OCI-LY3 (cell line): ENCODE measurements around the gene RPS21.

ENCODE experiments used
- EZH2phosphoT487 ChIP-seq: fragments of 200-600 bp; shearing (Covaris generic); IDR thresholded peaks from 2 replicates; pipeline ENCODE4 v1.6.1; 2018; ENCODE audit warnings: antibody characterized with exemption, mixed run types, low read depth
- TF ChIP-seq, protein P1 (sequence below): fragments of 200-600, 300-600 bp; sonication (generic); IDR thresholded peaks from 2 replicates; pipeline ENCODE4 v1.5.1; 2014; ENCODE audit warnings: antibody characterized with exemption, low read length, low read depth

DNA sequence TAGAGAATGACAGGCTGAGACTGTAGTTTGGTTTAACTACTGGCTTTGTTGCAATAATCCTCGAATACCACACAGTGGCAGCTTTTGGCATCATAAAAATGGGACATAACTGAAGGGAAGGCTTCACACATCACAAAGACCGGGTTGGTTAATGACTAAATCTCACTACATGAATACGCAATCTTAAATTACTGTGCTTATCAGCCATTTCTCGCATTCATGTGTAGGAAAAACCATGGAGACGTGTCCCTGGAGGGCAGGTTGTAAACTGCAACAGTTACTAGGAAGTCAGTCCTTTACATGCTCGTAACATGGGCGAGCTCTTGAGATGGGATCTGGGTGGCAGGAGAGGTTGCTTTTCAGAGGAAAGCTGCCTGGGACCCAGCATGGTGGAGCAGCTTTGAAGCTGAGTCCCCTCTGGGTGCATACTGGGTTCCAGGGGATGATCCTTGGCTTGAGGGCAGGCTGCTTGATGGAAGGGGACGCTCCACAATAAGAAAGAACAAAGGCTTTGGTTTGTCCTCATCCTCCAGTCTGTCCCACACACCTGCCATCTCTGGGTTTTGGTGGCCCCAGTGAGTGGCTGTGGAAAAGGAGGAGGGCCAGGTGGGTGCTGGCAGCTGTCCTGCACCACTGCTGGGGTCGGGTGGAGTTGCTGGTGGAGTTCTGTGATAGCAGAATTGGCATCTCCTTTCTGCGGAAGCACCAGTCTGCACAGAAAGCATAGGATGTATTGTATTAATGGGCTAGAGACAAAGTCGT is 2.1 kb downstream of the RPS21 start:
- TF ChIP-seq, protein P1, sequence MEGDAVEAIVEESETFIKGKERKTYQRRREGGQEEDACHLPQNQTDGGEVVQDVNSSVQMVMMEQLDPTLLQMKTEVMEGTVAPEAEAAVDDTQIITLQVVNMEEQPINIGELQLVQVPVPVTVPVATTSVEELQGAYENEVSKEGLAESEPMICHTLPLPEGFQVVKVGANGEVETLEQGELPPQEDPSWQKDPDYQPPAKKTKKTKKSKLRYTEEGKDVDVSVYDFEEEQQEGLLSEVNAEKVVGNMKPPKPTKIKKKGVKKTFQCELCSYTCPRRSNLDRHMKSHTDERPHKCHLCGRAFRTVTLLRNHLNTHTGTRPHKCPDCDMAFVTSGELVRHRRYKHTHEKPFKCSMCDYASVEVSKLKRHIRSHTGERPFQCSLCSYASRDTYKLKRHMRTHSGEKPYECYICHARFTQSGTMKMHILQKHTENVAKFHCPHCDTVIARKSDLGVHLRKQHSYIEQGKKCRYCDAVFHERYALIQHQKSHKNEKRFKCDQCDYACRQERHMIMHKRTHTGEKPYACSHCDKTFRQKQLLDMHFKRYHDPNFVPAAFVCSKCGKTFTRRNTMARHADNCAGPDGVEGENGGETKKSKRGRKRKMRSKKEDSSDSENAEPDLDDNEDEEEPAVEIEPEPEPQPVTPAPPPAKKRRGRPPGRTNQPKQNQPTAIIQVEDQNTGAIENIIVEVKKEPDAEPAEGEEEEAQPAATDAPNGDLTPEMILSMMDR = no peak
- no peak for TF ChIP-seq EZH2phosphoT487
